Right atrium auricular region (tissue), 2 donors: Measurements from ENCODE around the gene AP4S1. TPM values are rescaled to one million over a fixed set of nuclear protein-coding genes. Genes with fewer than 3 reads are reported as not detected.

ENCODE experiments used
- DNase-seq: peaks from one replicate; pipeline ENCODE4 v3.0.0-alpha.2; 2019; ENCODE audit warnings: low spot score
- H3K27ac ChIP-seq, 2 donors: fragments of 200-600 bp; sonication (generic); 1 replicate in 1 of 2; 2 replicates in 1 of 2; pipeline ENCODE4 v1.5.1; 2016 to 2019
- H3K27me3 ChIP-seq, 2 donors: fragments of 200-600 bp; sonication (generic); one replicate each; pipeline versions ENCODE4 v1.5.1 to v1.6.0; 2017 to 2019
- H3K36me3 ChIP-seq: fragments of 200-600 bp; sonication (generic); one replicate; pipeline ENCODE4 v1.5.1; 2016
- H3K4me1 ChIP-seq, 2 donors: fragments of 200-600 bp; sonication (generic); one replicate each; pipeline versions ENCODE4 v1.5.1 to v1.6.0; 2017 to 2019
- H3K4me3 ChIP-seq, 2 donors: fragments of 200-600 bp; sonication (generic); 1 replicate in 1 of 2; 2 replicates in 1 of 2; pipeline ENCODE4 v1.5.1; 2017 to 2019; ENCODE audit warnings: mild to moderate bottlenecking in 1 of 2, moderate library complexity in 1 of 2
- H3K9me3 ChIP-seq, 2 donors: fragments of 200-600 bp; sonication (generic); one replicate each; pipeline ENCODE4 v1.5.1; 2019
- total RNA-seq, 2 donors: library from RNA; depleted of rRNA; stranded (reverse); fragments of >200 nt; gene quantifications; one replicate each; pipeline ENCODE4 v1.1.0, GENCODE V29; 2016
- TF ChIP-seq, protein P1 (sequence below), 2 donors: fragments of 200-600 bp; sonication (generic); IDR thresholded peaks; one replicate each; pipeline ENCODE4 v1.5.1; 2019; ENCODE audit warnings: antibody characterized with exemption in 2 of 2

Gene AP4S1
- total RNA-seq, 2 donors from 2014 or later, result 3.3 to 17.3 TPM

DNA sequence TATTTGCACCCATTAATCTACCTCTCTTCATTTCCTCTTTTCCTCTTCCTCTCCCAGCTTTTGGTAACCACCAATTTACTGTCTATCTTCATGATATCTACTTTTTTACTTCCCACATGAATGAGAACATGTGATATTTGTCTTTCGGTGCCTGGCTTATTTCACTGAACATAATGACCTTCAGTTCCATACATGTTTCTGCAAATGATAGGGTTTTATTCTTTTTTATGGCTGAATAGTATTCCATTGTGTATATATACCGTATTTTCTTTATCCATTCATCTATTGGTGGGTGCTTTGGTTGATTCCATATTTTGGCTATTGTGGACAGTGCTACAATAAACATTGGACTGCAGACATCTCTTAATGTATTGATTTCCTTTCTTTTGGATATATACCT lies 49.7 kb downstream of the AP4S1 start:
- Histone ChIP-seq H3K36me3 (no peaks in the 10 kb centered on the region), H3K4me1 (no peaks in the 10 kb centered on the region), H3K27ac (no peak overlapping the region), H3K9me3 (no peaks in the 10 kb centered on the region), H3K4me3 (no peak overlapping the region), H3K27me3 (no peaks in the 10 kb centered on the region)
- DNase-seq, result no peak
- TF ChIP-seq, protein P1, sequence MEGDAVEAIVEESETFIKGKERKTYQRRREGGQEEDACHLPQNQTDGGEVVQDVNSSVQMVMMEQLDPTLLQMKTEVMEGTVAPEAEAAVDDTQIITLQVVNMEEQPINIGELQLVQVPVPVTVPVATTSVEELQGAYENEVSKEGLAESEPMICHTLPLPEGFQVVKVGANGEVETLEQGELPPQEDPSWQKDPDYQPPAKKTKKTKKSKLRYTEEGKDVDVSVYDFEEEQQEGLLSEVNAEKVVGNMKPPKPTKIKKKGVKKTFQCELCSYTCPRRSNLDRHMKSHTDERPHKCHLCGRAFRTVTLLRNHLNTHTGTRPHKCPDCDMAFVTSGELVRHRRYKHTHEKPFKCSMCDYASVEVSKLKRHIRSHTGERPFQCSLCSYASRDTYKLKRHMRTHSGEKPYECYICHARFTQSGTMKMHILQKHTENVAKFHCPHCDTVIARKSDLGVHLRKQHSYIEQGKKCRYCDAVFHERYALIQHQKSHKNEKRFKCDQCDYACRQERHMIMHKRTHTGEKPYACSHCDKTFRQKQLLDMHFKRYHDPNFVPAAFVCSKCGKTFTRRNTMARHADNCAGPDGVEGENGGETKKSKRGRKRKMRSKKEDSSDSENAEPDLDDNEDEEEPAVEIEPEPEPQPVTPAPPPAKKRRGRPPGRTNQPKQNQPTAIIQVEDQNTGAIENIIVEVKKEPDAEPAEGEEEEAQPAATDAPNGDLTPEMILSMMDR (IDR thresholded peaks at IDR 0.05), result no peak

DNA sequence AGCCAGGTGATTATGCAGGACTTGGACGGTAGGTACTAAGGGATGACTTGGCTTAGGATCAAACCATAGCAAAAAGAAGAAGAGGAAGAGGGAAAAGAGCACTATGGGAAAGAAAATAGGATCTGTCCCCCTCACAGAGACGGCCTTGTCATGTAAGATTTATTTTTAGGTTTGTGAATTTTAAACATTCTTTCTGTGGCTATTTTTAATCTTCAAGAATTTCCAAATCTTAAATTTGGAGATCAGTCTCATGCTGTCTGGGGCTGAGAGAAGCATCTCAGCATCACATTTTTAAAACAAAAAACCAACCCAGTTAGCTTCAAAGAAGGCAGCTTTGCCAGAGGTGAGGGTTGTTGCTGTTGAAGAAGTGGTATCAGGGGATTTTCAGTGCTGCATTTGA lies 53.3 kb downstream of the AP4S1 start:
- no peaks in the 10 kb centered on the region for H3K27me3 ChIP-seq
- DNase-seq, result no peak
- TF ChIP-seq, protein P1 (IDR thresholded peaks at IDR 0.05), result no peak

DNA sequence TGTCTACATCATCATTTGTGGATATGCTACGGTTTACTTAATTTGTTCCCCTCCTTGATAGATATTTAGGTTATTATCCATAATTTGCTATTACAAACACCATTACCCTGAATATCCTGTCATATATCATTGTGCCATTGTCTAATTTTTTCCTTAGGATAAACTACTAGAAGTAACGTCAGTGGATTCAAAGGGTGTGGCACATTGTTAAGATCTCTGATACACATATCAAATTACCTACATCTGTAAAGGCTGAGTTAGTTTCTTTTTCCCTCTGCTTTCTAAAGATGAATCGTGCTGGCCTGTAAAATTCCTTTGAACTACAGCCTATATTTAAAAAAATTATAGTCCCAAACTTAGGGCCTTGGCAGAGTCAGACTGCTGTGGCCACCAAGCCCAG lies 54.6 kb downstream of the AP4S1 start:
- DNase-seq, result peak; percentile 16
- Histone ChIP-seq H3K9me3 (no peaks in the 10 kb centered on the region), H3K27ac (no peak overlapping the region), H3K36me3 (peaks cover 3% of the 10 kb centered on the region), H3K27me3 (no peaks in the 10 kb centered on the region), H3K4me1 (no peaks in the 10 kb centered on the region), H3K4me3 (no peak overlapping the region)
- TF ChIP-seq, protein P1 (IDR thresholded peaks at IDR 0.05), result no peak

More for the DNA sequence above, 53.3 kb downstream of the AP4S1 start:
- no peaks in the 10 kb centered on the region for H3K9me3 ChIP-seq
- no peak overlapping the region for H3K27ac ChIP-seq
- H3K4me1 ChIP-seq, result no peaks in the 10 kb centered on the region
- no peaks in the 10 kb centered on the region for H3K36me3 ChIP-seq
- no peak overlapping the region for H3K4me3 ChIP-seq

DNA sequence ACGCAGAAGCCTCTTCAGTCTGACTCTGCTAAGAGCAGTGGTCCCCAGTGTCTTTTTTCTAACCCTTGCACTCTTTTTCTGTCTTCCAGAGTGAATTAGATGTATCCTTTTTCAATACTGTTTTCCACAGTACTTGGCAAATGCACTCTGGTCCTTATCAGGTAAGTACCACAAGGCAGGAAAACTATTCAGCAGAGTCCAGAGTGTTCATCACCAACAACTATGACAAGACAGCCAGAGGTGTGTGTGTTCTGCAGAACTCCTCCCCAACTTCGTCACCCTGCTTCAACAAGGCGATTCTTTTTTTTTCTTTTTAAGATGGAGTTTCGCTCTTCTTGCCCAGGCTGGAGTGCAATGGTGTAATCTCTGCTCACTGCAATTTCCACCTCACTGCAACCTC lies 55.0 kb downstream of the AP4S1 start:
- no peak for DNase-seq
- H3K9me3 ChIP-seq, result no peaks in the 10 kb centered on the region
- no peak overlapping the region for H3K4me3 ChIP-seq
- no peaks in the 10 kb centered on the region for H3K4me1 ChIP-seq
- peaks cover 6% of the 10 kb centered on the region for H3K36me3 ChIP-seq
- TF ChIP-seq, protein P1 (IDR thresholded peaks at IDR 0.05), result no peak
- no peak overlapping the region for H3K27ac ChIP-seq
- no peaks in the 10 kb centered on the region for H3K27me3 ChIP-seq

DNA sequence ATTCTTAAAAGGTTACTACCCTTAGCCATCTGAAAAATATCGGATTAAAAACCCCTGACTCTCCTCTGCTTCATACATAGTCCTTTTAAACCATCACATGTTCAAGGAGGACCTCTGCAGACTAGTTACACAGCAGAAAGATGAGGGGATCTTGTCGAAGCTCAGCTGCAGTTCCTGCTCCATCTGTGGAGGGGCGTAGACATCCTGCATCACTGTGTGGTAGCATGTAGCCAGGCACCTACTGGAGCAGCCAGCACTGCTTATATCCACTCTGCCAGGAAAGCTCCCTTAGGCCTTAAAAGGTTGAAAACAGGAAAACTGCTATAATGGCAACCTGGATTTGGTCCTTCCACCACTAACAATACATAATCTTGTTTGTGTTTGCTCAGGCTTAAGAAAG lies 58.3 kb downstream of the AP4S1 start:
- Histone ChIP-seq H3K36me3 (peaks cover 6% of the 10 kb centered on the region), H3K27me3 (no peaks in the 10 kb centered on the region), H3K4me3 (no peak overlapping the region), H3K9me3 (no peaks in the 10 kb centered on the region), H3K4me1 (no peaks in the 10 kb centered on the region), H3K27ac (no peak overlapping the region)
- TF ChIP-seq, protein P1 (IDR thresholded peaks at IDR 0.05), result no peak
- DNase-seq, result no peak

DNA sequence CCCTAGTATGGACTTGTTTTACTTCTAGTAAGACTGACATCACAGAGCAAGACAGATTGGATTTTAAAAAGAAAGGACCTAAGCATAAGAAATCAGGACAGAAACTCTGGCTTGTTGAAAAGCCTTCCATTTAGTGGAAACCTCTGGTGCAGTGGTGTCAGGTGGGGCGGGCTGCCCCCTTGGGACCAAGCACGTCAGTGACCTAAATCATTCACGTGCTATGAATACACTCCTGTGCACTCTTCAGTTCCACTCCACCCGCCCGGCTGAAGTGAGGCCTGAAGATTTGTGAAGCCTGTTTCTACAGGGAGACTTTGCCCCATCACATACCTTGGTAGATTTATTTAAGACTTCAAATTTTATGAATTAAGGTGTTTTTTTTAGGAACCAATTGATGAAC lies 58.9 kb downstream of the AP4S1 start:
- peaks cover 6% of the 10 kb centered on the region for H3K36me3 ChIP-seq
- peak; percentile 42 for DNase-seq
- H3K4me3 ChIP-seq, result no peak overlapping the region
- no peaks in the 10 kb centered on the region for H3K9me3 ChIP-seq
- TF ChIP-seq, protein P1 (IDR thresholded peaks at IDR 0.05), result no peak
- no peaks in the 10 kb centered on the region for H3K4me1 ChIP-seq
- H3K27ac ChIP-seq, result no peak overlapping the region
- H3K27me3 ChIP-seq, result no peaks in the 10 kb centered on the region
